GM10266 (cell line): ENCODE data around the gene UST.

Experiments used
- DNase-seq: peaks from one replicate; pipeline ENCODE4 v3.0.0; 2012; ENCODE audit errors: extremely low spot score
- TF ChIP-seq, protein P1 (sequence below): IDR thresholded peaks from 2 replicates; pipeline ENCODE4 v1.5.1; 2012; ENCODE audit warnings: mild to moderate bottlenecking, low read depth; ENCODE audit not compliant: control insufficient read depth, insufficient read depth; ENCODE audit errors: missing control alignments

The UST gene

DNA sequence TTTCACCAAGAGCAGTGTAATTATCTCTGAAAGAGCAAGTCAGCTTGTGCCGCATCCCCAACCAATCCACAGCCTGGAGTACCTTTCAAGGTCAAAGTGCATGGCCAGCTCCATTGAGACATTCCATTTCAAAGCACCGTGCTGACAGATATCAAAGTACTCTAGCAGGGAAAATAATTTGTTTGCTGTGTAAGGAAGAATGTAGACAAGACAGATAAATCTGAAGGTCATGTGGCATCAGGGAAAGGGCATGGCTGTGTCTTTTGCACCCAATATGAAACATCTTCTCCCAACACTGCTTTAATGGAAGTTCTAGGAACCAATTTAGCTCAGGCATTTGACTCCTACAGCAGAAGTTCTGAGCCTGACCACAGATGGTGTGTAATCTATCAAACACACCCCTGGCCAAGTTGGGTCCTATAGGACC is 328.0 kb downstream of the UST start:
- DNase-seq = no peak
- TF ChIP-seq, protein P1, sequence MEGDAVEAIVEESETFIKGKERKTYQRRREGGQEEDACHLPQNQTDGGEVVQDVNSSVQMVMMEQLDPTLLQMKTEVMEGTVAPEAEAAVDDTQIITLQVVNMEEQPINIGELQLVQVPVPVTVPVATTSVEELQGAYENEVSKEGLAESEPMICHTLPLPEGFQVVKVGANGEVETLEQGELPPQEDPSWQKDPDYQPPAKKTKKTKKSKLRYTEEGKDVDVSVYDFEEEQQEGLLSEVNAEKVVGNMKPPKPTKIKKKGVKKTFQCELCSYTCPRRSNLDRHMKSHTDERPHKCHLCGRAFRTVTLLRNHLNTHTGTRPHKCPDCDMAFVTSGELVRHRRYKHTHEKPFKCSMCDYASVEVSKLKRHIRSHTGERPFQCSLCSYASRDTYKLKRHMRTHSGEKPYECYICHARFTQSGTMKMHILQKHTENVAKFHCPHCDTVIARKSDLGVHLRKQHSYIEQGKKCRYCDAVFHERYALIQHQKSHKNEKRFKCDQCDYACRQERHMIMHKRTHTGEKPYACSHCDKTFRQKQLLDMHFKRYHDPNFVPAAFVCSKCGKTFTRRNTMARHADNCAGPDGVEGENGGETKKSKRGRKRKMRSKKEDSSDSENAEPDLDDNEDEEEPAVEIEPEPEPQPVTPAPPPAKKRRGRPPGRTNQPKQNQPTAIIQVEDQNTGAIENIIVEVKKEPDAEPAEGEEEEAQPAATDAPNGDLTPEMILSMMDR = no peak

DNA sequence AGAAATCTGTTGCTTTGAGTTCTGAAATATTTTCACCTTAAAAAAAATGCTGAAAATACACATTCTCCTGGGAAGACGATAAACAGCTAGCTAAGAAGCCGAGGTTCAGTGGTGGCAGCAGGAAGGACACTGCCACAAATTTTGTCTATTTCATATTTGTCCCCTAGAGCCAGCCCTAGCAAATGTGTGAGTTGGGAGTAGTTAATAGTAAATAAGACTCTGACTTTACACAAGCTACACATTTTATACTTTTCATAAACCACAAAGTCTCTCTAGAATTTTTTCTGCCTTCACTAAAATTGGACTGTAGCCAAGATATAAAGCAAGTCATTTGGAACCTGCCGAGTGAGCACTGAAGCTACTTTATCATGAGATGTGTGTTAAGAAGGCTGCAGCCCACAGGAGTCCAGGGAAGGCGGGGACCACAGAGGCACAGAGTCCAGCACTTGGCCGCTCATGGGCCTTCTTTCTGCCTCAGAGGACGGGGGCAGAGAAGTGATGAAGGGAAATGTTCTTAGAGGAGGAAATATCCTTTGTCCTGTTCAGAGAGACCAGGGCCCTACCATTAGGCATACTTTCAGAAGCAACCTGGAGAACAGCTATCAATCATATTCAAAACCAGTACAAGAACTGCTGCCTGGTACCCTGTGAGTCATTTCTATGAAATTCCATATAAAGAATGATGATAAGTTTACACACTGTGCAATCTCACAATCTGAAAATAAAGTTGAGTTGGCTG is 329.0 kb downstream of the UST start:
- TF ChIP-seq, protein P1 = no peak
- no peak for DNase-seq

DNA sequence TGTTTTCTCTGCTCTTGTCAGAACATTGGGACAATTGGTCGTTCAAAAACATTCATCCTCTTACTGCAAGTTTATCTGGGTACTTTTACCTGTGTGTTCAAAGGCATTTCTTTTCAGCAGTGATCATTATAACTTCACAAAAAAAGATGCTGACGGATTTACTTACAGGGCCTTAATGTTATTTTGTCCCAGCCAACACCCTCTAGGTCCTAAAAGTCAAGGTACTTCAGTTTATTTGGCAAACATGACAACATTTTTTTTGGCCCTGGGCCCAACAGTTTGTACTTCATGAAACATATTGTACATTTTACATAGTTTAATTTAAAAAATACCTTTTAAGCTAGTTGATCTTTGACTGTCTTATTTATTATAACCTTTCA is 329.5 kb downstream of the UST start:
- TF ChIP-seq, protein P1 = no peak
- DNase-seq = no peak

DNA sequence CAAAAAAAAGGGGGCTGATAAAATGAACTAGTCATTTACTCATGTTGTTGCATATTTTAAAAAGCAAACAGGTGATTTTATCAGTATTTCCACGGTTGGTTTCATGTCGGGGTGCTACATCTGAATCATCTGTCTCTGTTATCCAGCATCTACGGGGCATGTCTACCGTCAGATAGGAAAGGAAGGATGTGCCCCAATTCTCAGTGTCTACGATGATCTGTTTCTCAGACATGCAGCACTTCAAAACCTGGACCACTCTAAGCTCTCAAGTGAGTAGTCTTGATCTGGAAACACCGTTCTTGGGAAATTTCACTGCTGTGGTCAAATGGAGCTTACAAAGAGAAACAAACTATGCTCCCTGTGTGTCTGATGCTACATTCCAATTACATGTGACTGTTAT is 330.4 kb downstream of the UST start:
- no peak for DNase-seq

DNA sequence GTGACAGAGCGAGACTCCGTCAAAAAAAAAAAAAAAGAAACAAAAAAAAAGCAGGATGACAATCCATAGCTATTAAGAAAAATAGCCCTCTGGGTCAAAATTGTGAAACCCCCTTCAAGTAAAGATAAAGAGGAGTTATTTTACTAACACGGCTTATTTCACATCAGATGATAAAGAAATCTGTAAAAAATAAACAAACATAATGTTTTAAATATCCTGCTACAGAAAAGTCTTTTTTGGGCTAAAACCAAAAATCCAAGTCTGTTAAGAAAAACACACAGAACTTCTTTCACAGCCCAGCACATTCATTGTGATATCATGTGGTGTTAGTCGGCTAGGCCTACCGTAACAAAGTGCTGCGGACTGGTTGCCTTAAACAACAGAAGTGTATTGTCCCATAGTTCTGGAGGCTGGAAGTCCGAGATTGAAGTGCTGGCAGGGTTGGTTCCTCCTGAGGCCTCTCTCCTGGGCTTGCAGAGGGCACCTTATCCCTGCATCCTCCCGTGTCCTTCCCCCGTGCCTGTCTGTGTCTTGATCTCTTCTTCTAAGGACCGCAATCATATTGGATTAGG is 331.5 kb downstream of the UST start:
- TF ChIP-seq, protein P1 = no peak
- no peak for DNase-seq

More for the DNA sequence above, 330.4 kb downstream of the UST start:
- TF ChIP-seq, protein P1 = no peak

DNA sequence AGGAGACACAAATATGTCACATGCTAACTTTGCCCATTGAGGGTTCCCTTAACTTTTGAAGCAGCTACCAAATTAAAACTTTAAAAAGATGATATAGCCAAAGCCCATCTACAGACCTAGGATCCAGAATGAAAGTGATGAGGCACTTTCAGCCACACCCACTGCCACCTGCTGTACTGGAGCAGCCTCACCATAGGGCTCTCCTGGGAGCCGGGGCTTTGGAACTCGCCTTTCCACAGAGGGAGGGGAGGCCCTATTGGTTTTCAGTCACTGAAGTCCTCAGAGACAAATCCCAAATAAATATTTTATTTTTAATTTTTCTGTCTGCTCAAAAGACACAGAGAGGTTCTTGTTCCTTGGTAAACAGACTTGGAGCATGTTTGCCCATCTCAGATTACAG is 332.6 kb downstream of the UST start:
- no peak for DNase-seq
- TF ChIP-seq, protein P1 = no peak

DNA sequence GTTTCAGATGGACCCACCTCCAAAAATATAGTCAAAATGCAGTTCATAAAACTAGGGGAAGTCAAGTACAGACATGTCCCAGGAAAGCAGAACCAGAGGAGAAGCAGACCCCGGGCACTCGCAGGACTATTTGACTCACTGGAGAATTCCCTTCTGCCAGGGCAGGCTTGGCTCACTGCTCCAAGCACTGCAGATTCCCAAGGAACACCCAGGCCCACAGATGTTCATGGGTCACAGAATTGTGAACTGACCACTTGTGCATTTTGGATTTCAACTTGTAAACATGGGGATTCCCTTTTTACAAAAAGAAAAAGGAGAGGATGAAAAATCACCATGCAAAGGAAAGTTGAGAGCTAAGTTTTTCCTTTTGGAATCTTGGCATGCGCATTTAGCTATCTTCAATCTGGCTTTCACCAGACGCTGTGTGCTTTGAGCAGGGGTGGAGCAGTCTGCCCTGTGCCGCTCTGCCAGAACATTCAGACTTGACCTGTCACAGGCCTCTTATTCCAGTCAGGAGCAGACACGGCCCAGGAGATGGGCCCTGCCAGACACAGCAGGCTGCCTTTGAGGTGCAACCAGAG is 333.2 kb downstream of the UST start:
- TF ChIP-seq, protein P1 = no peak
- DNase-seq = no peak
